T47D (cell line): ENCODE data around the gene RAD18.
A peak's percentile ranks its signal among the peaks of the same experiment; 100 is the strongest.

Source experiments
- DNase-seq, 2 experiments: peaks; one replicate each; pipeline versions ENCODE4 v3.0.0 to v3.0.0-alpha.2; 2011 to 2012; ENCODE audit warnings: low read depth in 1 of 2, low spot score in 1 of 2
- JUND ChIP-seq: IDR thresholded peaks from 2 replicates; pipeline ENCODE4 v1.6.1; 2012; ENCODE audit warnings: low read depth
- in situ Hi-C: cut with HindIII; loops from 2 replicates; pipeline ENCODE4 v1.10.0; 2016; ENCODE audit warnings: low sequenced_read_pairs, low pct_unique_long_range_greater_than_20kb

RAD18 gene

GRCh38 chr3:8983026-8983425, 19.8 kb upstream of the RAD18 start:
- no peak for DNase-seq
- in situ Hi-C loops, result no loop called here
- no peak for TF ChIP-seq JUND

GRCh38 chr3:8982509-8982908, 19.2 kb upstream of the RAD18 start:
- in situ Hi-C loops, result no loop called here
- TF ChIP-seq JUND, result no peak
- DNase-seq, result no peak

- no peak for DNase-seq
- TF ChIP-seq JUND, result no peak
- in situ Hi-C loops, result no loop called here
Measured at GRCh38 chr3:8981700-8982099, 18.4 kb upstream of the RAD18 start.

- no peak for TF ChIP-seq JUND
- no peak for DNase-seq
- in situ Hi-C loops, result no loop called here
Measured at GRCh38 chr3:8981296-8981695, 18.0 kb upstream of the RAD18 start.

- no peak for DNase-seq
- no peak for TF ChIP-seq JUND
- in situ Hi-C loops, result no loop called here
Measured at GRCh38 chr3:8980756-8981257, 17.5 kb upstream of the RAD18 start.

- in situ Hi-C loops, result no loop called here
- no peak for DNase-seq
- no peak for TF ChIP-seq JUND
Measured at GRCh38 chr3:8979262-8979661, 16.0 kb upstream of the RAD18 start.

- TF ChIP-seq JUND, result no peak
- in situ Hi-C loops, result no loop called here
- DNase-seq, result peak; percentile 23 to 33
Measured at GRCh38 chr3:8978551-8978950, 15.3 kb upstream of the RAD18 start.

GRCh38 chr3:8976540-8977182, 13.4 kb upstream of the RAD18 start:
- in situ Hi-C loops, result no loop called here
- TF ChIP-seq JUND, result no peak
- no peak for DNase-seq

- DNase-seq, result no peak
- in situ Hi-C loops, result no loop called here
- TF ChIP-seq JUND, result no peak
Measured at GRCh38 chr3:8975081-8976020, 12.1 kb upstream of the RAD18 start.

- in situ Hi-C loops, result no loop called here
- no peak for TF ChIP-seq JUND
- DNase-seq, result no peak
Measured at GRCh38 chr3:8974458-8974857, 11.2 kb upstream of the RAD18 start.

- peak in 1 of 2 experiments; percentile 58 for DNase-seq
- in situ Hi-C loops, result no loop called here
- no peak for TF ChIP-seq JUND
Measured at GRCh38 chr3:8972639-8973038, 9.4 kb upstream of the RAD18 start.

GRCh38 chr3:8970971-8971589, 7.8 kb upstream of the RAD18 start:
- peak; percentile 25 to 76 for DNase-seq
- no peak for TF ChIP-seq JUND
- in situ Hi-C loops, result no loop called here

GRCh38 chr3:8969241-8969640, 6.0 kb upstream of the RAD18 start:
- in situ Hi-C loops, result no loop called here
- TF ChIP-seq JUND, result no peak
- no peak for DNase-seq
